Measurements from ENCODE around the gene PRRG2.
"Not testable (repeated sequence)": the region's sequence is repeated elsewhere in the genome, so short reads cannot be mapped to it uniquely, and the experiment has no call there.

The PRRG2 gene

DNA sequence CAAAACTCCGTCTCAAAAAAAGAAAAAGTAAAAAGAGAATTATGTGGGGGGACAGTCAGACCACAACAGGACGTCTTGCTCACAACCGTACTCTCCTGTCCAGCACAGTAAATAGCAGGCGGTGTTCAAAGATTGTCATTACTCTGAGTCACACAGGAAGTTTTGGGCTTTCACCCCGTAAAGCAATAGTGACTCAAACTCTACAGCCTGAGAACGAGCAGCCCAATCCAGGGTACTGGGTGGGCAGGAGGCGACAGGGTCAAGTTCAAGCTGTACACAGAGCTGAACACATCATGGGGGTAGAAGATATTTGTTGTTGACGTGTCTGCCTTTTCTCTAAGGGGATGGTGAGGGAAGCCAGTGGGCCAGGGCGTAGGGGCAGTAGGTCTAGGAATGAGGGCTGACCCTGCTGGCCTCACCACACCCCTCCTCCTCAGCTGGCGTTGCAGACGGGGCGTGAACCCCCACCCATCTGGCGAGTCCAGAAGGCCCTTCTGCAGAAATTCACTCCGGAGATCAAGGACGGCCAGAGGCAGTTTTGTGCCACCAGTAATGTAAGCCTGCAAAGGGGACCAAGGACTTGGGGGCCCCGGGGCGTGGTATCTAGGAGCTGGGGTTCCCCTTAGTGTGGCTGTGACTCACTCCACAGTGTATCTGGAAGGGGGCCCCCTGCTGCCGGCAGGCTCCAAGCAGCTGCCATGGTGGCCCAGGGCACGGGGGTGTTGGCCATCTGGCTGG is 33.1 kb downstream of the PRRG2 start:
- H3K79me2 ChIP-seq (ENCODE audit: insufficient read depth, low read depth) = no peaks in the 10 kb centered on the region
- H3K36me3 ChIP-seq (ENCODE audit: insufficient read depth) = no peaks in the 10 kb centered on the region; the same call in 1 of the 2 replicates
- H3K27ac ChIP-seq = no peak overlapping the region
- H3K9ac ChIP-seq = no peak overlapping the region
- no peaks in the 10 kb centered on the region for H3K27me3 ChIP-seq (ENCODE audit: insufficient read depth, low read depth)
- no peak overlapping the region for H3K4me3 ChIP-seq (IDR thresholded peaks at IDR 0.05; ENCODE audit: insufficient read depth, low read depth, low read length)
- H3K4me2 ChIP-seq = no peak overlapping the region
- H2AFZ ChIP-seq (ENCODE audit: low read depth) = no peak overlapping the region
- H4K20me1 ChIP-seq (ENCODE audit: insufficient read depth) = no peaks in the 10 kb centered on the region
- no peaks in the 10 kb centered on the region for H3K4me1 ChIP-seq (ENCODE audit: low read depth, poor library complexity, severe bottlenecking)
- no peak for TF ChIP-seq CTCF (conservative IDR thresholded peaks at IDR 0.05; ENCODE audit: low read depth, low read length)

DNA sequence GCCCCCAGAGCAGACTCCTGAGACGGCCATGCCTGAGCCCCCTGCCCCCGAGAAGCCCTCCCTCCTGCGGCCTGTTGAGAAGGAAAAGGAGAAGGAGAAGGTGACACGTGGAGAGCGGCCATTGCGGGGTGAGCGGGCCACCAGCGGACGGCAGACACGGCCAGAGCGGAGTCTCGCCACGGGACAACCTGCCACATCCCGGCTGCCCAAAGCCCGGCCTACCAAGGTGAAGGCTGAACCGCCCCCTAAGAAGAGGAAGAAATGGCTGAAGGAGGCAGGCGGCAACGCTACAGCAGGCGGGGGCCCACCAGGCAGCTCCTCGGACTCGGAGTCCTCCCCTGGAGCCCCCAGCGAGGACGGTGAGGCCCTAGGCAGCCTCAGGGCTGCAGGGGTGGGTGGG is 34.7 kb downstream of the PRRG2 start:
- no peak overlapping the region for H3K27ac ChIP-seq
- no peak overlapping the region for H3K4me2 ChIP-seq
- H3K27me3 ChIP-seq (ENCODE audit: insufficient read depth, low read depth) = no peaks in the 10 kb centered on the region
- no peak for TF ChIP-seq CTCF (conservative IDR thresholded peaks at IDR 0.05; ENCODE audit: low read depth, low read length)
- no peaks in the 10 kb centered on the region for H4K20me1 ChIP-seq (ENCODE audit: insufficient read depth)
- H2AFZ ChIP-seq (ENCODE audit: low read depth) = no peak overlapping the region
- no peak overlapping the region for H3K9ac ChIP-seq
- no peaks in the 10 kb centered on the region for H3K4me1 ChIP-seq (ENCODE audit: low read depth, poor library complexity, severe bottlenecking)
- no peak overlapping the region for H3K4me3 ChIP-seq (IDR thresholded peaks at IDR 0.05; ENCODE audit: insufficient read depth, low read depth, low read length)
- no peaks in the 10 kb centered on the region for H3K79me2 ChIP-seq (ENCODE audit: insufficient read depth, low read depth)
- H3K36me3 ChIP-seq (ENCODE audit: insufficient read depth) = no peaks in the 10 kb centered on the region; the same call in 1 of the 2 replicates

DNA sequence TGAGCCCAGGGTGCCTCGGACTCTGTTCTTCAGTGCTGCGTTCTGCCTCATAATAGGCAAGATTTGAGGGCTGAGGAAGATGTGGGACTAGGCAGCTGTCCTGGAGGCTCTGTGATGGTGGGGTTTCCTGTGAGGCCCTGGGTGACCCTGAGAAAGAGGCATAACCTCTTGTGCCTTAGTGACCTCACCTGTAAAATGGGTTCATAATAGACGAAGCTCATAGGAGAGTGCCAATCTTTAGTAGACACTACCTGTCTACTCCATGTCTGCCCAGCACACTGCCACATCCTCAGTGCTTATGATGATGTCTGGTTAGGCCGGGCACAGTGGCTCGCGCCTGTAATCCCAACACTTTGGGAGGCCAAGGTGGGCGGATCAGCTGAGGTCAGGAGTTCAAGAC is 35.4 kb downstream of the PRRG2 start:
- Histone ChIP-seq H3K4me2 (no peak overlapping the region), H3K27me3 (ENCODE audit: insufficient read depth, low read depth) (no peaks in the 10 kb centered on the region), H2AFZ (ENCODE audit: low read depth) (no peak overlapping the region), H3K36me3 (ENCODE audit: insufficient read depth) (no peaks in the 10 kb centered on the region; the same call in 1 of the 2 replicates), H3K9ac (no peak overlapping the region), H4K20me1 (ENCODE audit: insufficient read depth) (no peaks in the 10 kb centered on the region), H3K27ac (no peak overlapping the region), H3K4me1 (ENCODE audit: low read depth, poor library complexity, severe bottlenecking) (no peaks in the 10 kb centered on the region), H3K79me2 (ENCODE audit: insufficient read depth, low read depth) (no peaks in the 10 kb centered on the region), H3K4me3 (IDR thresholded peaks at IDR 0.05; ENCODE audit: insufficient read depth, low read depth, low read length) (no peak overlapping the region)
- no peak for TF ChIP-seq CTCF (conservative IDR thresholded peaks at IDR 0.05; ENCODE audit: low read depth, low read length)

DNA sequence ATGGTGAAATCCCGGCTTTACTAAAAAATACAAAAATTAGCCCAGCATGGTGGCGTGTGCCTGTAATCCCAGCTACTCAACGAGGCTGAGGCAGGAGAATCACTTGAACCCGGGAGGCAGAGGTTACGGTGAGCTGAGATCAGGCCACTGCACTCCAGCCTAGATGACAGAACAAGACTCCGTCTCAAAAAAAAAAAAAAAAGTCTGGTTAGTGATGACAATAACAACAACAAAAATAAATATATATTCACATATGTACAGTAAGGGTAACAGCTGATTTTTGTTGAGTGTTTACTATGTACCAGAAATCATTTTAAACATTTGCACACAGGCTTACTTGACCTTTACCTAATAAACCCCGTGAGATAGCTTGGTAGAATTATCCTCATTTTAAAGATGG is 35.8 kb downstream of the PRRG2 start:
- no peak overlapping the region for H3K4me2 ChIP-seq
- no peaks in the 10 kb centered on the region for H3K79me2 ChIP-seq (ENCODE audit: insufficient read depth, low read depth)
- TF ChIP-seq CTCF (conservative IDR thresholded peaks at IDR 0.05; ENCODE audit: low read depth, low read length) = no peak
- H4K20me1 ChIP-seq (ENCODE audit: insufficient read depth) = no peaks in the 10 kb centered on the region
- H3K27ac ChIP-seq = no peak overlapping the region
- H3K4me1 ChIP-seq (ENCODE audit: low read depth, poor library complexity, severe bottlenecking) = no peaks in the 10 kb centered on the region
- no peak overlapping the region for H3K9ac ChIP-seq
- H3K27me3 ChIP-seq (ENCODE audit: insufficient read depth, low read depth) = no peaks in the 10 kb centered on the region
- H2AFZ ChIP-seq (ENCODE audit: low read depth) = no peak overlapping the region
- H3K4me3 ChIP-seq (IDR thresholded peaks at IDR 0.05; ENCODE audit: insufficient read depth, low read depth, low read length) = no peak overlapping the region
- no peaks in the 10 kb centered on the region; the same call in 1 of the 2 replicates for H3K36me3 ChIP-seq (ENCODE audit: insufficient read depth)

GRCh38 chr19:49617860-49618259 is 36.7 kb downstream of the PRRG2 start:
- not testable (repeated sequence) for H3K36me3 ChIP-seq (ENCODE audit: insufficient read depth); H3K27ac ChIP-seq; H3K4me1 ChIP-seq (ENCODE audit: low read depth, poor library complexity, severe bottlenecking)

More at GRCh38 chr19:49617860-49618259, 36.7 kb downstream of the PRRG2 start:
- not testable (repeated sequence) for H3K4me2 ChIP-seq; H3K27me3 ChIP-seq (ENCODE audit: insufficient read depth, low read depth); H4K20me1 ChIP-seq (ENCODE audit: insufficient read depth); H3K79me2 ChIP-seq (ENCODE audit: insufficient read depth, low read depth); H2AFZ ChIP-seq (ENCODE audit: low read depth); H3K4me3 ChIP-seq (IDR thresholded peaks at IDR 0.05; ENCODE audit: insufficient read depth, low read depth, low read length); H3K9ac ChIP-seq
